ENCODE data around the gene P2RY2.

- TF ChIP-seq, protein P1, sequence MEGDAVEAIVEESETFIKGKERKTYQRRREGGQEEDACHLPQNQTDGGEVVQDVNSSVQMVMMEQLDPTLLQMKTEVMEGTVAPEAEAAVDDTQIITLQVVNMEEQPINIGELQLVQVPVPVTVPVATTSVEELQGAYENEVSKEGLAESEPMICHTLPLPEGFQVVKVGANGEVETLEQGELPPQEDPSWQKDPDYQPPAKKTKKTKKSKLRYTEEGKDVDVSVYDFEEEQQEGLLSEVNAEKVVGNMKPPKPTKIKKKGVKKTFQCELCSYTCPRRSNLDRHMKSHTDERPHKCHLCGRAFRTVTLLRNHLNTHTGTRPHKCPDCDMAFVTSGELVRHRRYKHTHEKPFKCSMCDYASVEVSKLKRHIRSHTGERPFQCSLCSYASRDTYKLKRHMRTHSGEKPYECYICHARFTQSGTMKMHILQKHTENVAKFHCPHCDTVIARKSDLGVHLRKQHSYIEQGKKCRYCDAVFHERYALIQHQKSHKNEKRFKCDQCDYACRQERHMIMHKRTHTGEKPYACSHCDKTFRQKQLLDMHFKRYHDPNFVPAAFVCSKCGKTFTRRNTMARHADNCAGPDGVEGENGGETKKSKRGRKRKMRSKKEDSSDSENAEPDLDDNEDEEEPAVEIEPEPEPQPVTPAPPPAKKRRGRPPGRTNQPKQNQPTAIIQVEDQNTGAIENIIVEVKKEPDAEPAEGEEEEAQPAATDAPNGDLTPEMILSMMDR (IDR thresholded peaks at IDR 0.05): no peak
- no peak for TF ChIP-seq POLR2A (IDR thresholded peaks at IDR 0.05)
- TF ChIP-seq EP300 (IDR thresholded peaks at IDR 0.05): no peak
- TF ChIP-seq POLR2AphosphoS5 (IDR thresholded peaks at IDR 0.05): no peak
Observed at GRCh38 chr11:73275381-73275750, 57.3 kb downstream of the P2RY2 start.
